GM21528 (cell line): ENCODE results near the gene INAFM1.
A peak's percentile ranks its signal among the peaks of the same experiment; 100 is the strongest.
"Not testable (repeated sequence)": the region's sequence is repeated elsewhere in the genome, so short reads cannot be mapped to it uniquely, and the experiment has no call there.

Experiments used
- ATAC-seq: cut with Tn5 transposase; IDR thresholded peaks from one replicate; pipeline ENCODE4 v1.9.1; 2021; ENCODE audit warnings: mild to moderate bottlenecking, moderate library complexity; ENCODE audit not compliant: unreplicated experiment, low FRiP score

Gene INAFM1

GRCh38 chr19:47240996-47241918 is 33.4 kb upstream of the INAFM1 start:
- no peak for ATAC-seq

GRCh38 chr19:47241919-47242577 is 32.6 kb upstream of the INAFM1 start:
- ATAC-seq: no peak

GRCh38 chr19:47243364-47243775 is 31.3 kb upstream of the INAFM1 start:
- no peak for ATAC-seq

- ATAC-seq: peak; percentile 58
Observed at GRCh38 chr19:47243776-47244547, 30.7 kb upstream of the INAFM1 start.

GRCh38 chr19:47247308-47247990 is 27.2 kb upstream of the INAFM1 start:
- ATAC-seq: no peak

- ATAC-seq: not testable (repeated sequence)
Observed at GRCh38 chr19:47253016-47253415, 21.7 kb upstream of the INAFM1 start.

GRCh38 chr19:47253467-47253881 is 21.2 kb upstream of the INAFM1 start:
- no peak for ATAC-seq

- ATAC-seq: no peak
Observed at GRCh38 chr19:47253970-47254369, 20.7 kb upstream of the INAFM1 start.

- peak; percentile 39 for ATAC-seq
Observed at GRCh38 chr19:47255879-47256692, 18.6 kb upstream of the INAFM1 start, which contains the start of gene CCDC9. CCDC9 (plus strand) TSS chr19:47256525; CDS start chr19:47258401, 1,876 bp downstream.

- peak; percentile 76 for ATAC-seq
Observed at GRCh38 chr19:47256693-47257410, 17.8 kb upstream of the INAFM1 start.

DNA sequence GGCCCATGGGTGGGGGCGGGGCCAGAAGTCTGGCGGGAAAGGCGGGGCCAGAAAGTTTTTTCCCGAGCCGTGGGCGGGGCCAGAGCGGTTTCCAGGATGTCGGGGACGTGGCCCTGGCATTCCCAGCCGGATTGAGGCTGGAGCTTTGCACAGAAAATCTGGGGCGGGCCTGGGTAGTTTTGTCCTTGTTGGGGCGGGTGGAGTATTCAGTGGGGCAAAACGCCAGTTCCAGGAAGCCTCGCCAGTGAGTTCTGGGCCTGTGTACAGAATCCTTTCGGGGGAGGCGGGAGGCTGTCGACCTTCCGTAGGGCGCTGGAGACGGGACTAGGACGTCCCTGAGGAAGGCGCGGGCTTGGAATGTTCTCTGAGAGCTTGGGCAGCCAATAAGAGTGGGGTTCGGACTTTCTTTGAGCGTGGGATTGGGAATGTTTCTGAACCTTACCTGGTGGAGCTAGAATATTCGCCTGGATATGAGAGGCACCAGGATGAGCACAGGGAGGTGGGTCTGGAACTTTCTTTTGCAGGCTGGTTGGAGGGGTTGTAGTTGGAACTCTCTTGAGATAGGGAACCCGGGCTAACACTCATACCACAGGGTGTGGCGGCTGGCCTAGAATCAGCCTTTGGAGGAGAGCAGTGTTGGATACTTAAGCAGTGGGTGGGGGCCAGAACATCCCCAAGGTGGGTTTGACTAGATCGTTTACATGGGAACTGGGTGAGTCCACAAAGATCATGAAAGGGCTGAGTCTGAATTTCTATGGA is 17.1 kb upstream of the INAFM1 start:
- no peak for ATAC-seq

DNA sequence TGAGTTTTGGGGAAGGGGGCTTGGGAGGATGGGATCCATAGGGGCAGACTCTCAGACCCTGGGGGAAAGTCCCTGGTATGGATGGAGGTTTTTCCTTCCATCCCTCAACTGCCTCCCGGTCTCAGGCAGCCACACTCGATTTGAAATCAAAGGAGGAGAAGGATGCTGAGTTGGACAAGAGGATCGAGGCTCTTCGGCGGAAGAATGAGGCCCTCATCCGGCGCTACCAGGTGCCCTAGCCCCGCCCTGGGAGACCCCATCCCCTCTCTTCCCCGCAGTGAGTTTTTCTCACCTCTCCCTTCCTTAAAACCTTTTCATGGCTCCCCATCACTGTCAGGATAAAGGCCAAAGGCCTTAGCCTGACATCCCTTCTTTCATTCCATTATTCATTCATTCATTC is 16.3 kb upstream of the INAFM1 start:
- ATAC-seq: no peak

DNA sequence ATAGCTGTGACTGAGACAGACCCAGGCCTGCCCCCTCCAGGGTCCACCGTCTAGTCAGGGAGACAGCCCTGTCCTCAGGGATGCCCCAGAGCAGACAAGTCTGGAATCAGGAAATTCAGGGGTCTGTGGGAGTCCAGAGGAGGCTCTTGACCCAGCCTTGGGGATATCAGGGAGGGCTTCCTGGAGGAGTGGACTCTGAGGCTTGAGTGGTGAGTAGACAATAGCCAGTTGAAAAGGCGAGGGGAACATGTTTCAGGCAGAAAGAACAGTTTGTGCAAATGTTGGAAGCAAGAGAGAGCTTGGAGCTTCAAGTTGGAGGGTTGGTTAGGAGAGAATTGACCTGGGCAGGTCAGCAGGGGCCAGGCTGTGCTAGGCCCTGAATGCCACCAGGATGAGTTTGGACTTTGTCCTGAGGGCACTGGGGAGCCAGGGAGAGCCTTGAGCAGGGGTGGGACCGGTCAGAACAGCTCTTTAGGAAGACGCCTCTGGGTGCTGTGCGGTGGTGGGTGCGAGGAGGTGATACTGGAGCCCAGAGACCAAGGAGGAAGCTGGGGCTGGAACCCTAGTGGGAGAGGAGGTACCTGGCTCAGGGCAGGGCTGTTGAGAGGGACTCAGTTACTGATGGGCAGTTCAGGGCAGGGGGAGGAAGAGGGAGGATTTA is 15.7 kb upstream of the INAFM1 start:
- no peak for ATAC-seq

DNA sequence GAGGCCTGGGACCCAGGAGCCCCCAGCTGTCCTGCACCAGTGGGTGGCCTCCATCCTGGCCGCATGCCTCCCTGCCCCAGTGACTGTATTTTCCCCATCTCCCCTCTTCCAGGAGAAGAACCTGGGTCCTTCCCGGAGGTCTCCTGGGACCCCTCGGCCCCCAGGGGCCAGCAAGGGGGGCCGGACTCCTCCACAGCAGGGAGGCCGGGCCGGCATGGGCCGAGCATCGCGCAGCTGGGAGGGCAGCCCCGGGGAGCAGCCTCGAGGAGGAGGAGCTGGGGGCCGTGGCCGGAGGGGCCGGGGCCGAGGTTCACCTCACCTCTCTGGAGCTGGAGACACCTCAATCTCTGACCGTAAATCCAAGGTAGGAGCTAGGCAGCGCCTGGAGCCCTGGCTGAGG is 14.2 kb upstream of the INAFM1 start:
- ATAC-seq: no peak

GRCh38 chr19:47261946-47262793 is 12.5 kb upstream of the INAFM1 start:
- not testable (repeated sequence) for ATAC-seq

GRCh38 chr19:47264629-47265028 is 10.1 kb upstream of the INAFM1 start:
- ATAC-seq: no peak
